SU-DHL-6 (cell line): ENCODE results near the gene IFT52.

Experiments used
- H2AFZ ChIP-seq: fragments of 200-600 bp; sonication (generic); 2 replicates; pipeline ENCODE4 v1.6.1; 2014; ENCODE audit warnings: low read depth, mild to moderate bottlenecking, moderate library complexity, mixed read lengths, antibody characterized with exemption, low read length; ENCODE audit not compliant: severe bottlenecking
- H3F3A ChIP-seq: fragments of 200-600 bp; shearing (Covaris generic); 2 replicates; pipeline ENCODE4 v1.6.0; 2016; ENCODE audit warnings: antibody characterized with exemption, mild to moderate bottlenecking; ENCODE audit not compliant: insufficient read depth
- H3K27ac ChIP-seq: fragments of 200-600 bp; sonication (generic); 2 replicates; pipeline ENCODE4 v1.5.1; 2016; ENCODE audit warnings: low read depth, mild to moderate bottlenecking, low read length, moderate library complexity, mixed read lengths
- H3K27me3 ChIP-seq: fragments of 200-600 bp; sonication (generic), shearing (Covaris generic); 2 replicates; pipeline ENCODE4 v1.6.0; 2014; ENCODE audit warnings: mild to moderate bottlenecking, low read length
- H3K36me3 ChIP-seq: fragments of 200-600 bp; sonication (generic); 2 replicates; pipeline ENCODE4 v1.6.1; 2014; ENCODE audit warnings: mild to moderate bottlenecking, low read length, mixed read lengths
- H3K4me2 ChIP-seq: fragments of 300-600, 200-600 bp; shearing (Covaris generic), sonication (generic); 2 replicates; pipeline ENCODE4 v1.6.0; 2014; ENCODE audit warnings: low read length, low read depth, mild to moderate bottlenecking; ENCODE audit not compliant: poor library complexity, severe bottlenecking
- H3K4me3 ChIP-seq: fragments of 200-600 bp; sonication (generic); 2 replicates; pipeline ENCODE4 v1.5.1; 2014; ENCODE audit warnings: antibody characterized with exemption, low read length, mild to moderate bottlenecking, mixed read lengths; ENCODE audit not compliant: insufficient read depth, poor library complexity, severe bottlenecking
- H3K79me2 ChIP-seq: fragments of 200-600 bp; sonication (generic); 2 replicates; pipeline ENCODE4 v1.6.1; 2014; ENCODE audit warnings: mild to moderate bottlenecking, low read length, moderate library complexity; ENCODE audit not compliant: insufficient read depth
- H3K9ac ChIP-seq: fragments of 200-600 bp; sonication (generic); 2 replicates; pipeline ENCODE4 v1.7.0; 2014; ENCODE audit warnings: mild to moderate bottlenecking, low read length
- H3K9me2 ChIP-seq: fragments of 200-600 bp; sonication (generic); replicated peaks from 2 replicates; pipeline ENCODE4 v1.6.1; 2014; ENCODE audit warnings: low read length; ENCODE audit not compliant: insufficient read depth
- H3K9me3 ChIP-seq: fragments of 200-600 bp; sonication (generic); 2 replicates; pipeline ENCODE4 v1.6.1; 2014; ENCODE audit warnings: low read length, mixed read lengths; ENCODE audit not compliant: insufficient read depth
- H4K20me1 ChIP-seq: fragments of 200-600 bp; sonication (generic); 2 replicates; pipeline ENCODE4 v1.6.1; 2014; ENCODE audit warnings: low read depth, mild to moderate bottlenecking, antibody characterized with exemption, low read length, moderate library complexity, mixed read lengths
- CTCF ChIP-seq: fragments of 200-600 bp; sonication (generic); IDR thresholded peaks from one replicate; pipeline ENCODE4 v1.5.1; 2017; ENCODE audit warnings: antibody characterized with exemption, mild to moderate bottlenecking, low read length, moderate library complexity; ENCODE audit not compliant: insufficient read depth, poor library complexity, severe bottlenecking
- EZH2phosphoT487 ChIP-seq: fragments of 200-600 bp; sonication (generic), shearing (Covaris generic); conservative IDR thresholded peaks from 2 replicates; pipeline ENCODE4 v1.6.1; 2018; ENCODE audit warnings: mild to moderate bottlenecking, antibody characterized with exemption, low read length, moderate library complexity, mixed read lengths

IFT52 gene

GRCh38 chr20:43631598-43631997 is 40.9 kb downstream of the IFT52 start:
- no peak overlapping the region for H3K4me2 ChIP-seq
- H3K4me3 ChIP-seq: no peak overlapping the region
- no peak overlapping the region for H3K27ac ChIP-seq
- H3K27me3 ChIP-seq: no peaks in the 10 kb centered on the region
- no peaks in the 10 kb centered on the region for H3F3A ChIP-seq
- no peaks in the 10 kb centered on the region for H4K20me1 ChIP-seq
- no peak overlapping the region for H2AFZ ChIP-seq
- no peak overlapping the region for H3K9ac ChIP-seq
- no peaks in the 10 kb centered on the region for H3K9me3 ChIP-seq
- no peaks in the 10 kb centered on the region for H3K9me2 ChIP-seq
- TF ChIP-seq CTCF (no peak), EZH2phosphoT487 (no peak)
- no peaks in the 10 kb centered on the region for H3K79me2 ChIP-seq
- H3K36me3 ChIP-seq: no peaks in the 10 kb centered on the region

DNA sequence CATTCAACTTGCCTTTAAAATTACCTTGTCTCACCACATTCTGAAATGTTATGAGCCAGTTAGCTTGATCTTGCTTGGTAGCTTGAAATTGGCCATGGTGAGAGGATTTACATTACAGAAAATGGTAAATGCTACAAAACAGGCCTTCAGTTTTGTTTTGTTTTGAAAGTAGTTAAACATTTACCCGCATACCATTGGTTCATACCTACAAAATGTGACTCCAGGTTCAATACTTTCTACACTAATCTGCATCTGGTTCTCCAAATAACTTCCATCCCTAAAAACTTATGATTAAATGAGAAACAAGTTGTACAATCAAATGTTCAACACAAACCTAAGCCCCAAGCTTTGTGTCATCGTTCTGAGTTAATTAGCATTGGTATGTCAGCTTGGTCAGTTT is 45.7 kb downstream of the IFT52 start:
- Histone ChIP-seq H3K9ac (no peak overlapping the region), H3K9me2 (no peaks in the 10 kb centered on the region), H3K79me2 (no peaks in the 10 kb centered on the region), H3K36me3 (no peaks in the 10 kb centered on the region), H4K20me1 (no peaks in the 10 kb centered on the region), H3K27ac (no peak overlapping the region), H3K4me3 (no peak overlapping the region), H3K4me2 (no peak overlapping the region), H3F3A (no peaks in the 10 kb centered on the region), H2AFZ (no peak overlapping the region), H3K9me3 (no peaks in the 10 kb centered on the region), H3K27me3 (no peaks in the 10 kb centered on the region)
- no peak for TF ChIP-seq CTCF
- TF ChIP-seq EZH2phosphoT487: no peak

GRCh38 chr20:43642548-43642947 is 51.8 kb downstream of the IFT52 start:
- Histone ChIP-seq H3K4me2 (no peak overlapping the region), H3K9ac (no peak overlapping the region), H3K4me3 (no peak overlapping the region), H3K36me3 (no peaks in the 10 kb centered on the region), H3K79me2 (no peaks in the 10 kb centered on the region), H3K27ac (no peak overlapping the region), H3K9me3 (no peaks in the 10 kb centered on the region), H3F3A (no peaks in the 10 kb centered on the region), H2AFZ (no peak overlapping the region), H3K27me3 (no peaks in the 10 kb centered on the region), H4K20me1 (no peaks in the 10 kb centered on the region), H3K9me2 (no peaks in the 10 kb centered on the region)
- no peak for TF ChIP-seq CTCF
- TF ChIP-seq EZH2phosphoT487: no peak
